Neural progenitor cell (in vitro differentiated cells): ENCODE measurements around the gene CREB3L4. TPM values are rescaled to one million over a fixed set of nuclear protein-coding genes. Genes with fewer than 3 reads are reported as not detected.

Experiments
- DNase-seq: peaks from one replicate; pipeline ENCODE4 v3.0.0-alpha.2; 2016; ENCODE audit warnings: low spot score
- H2AFZ ChIP-seq: fragments of 200-600 bp; sonication (generic); replicated peaks from 2 replicates; pipeline ENCODE4 v1.6.1; 2016; ENCODE audit warnings: antibody characterized with exemption
- H3F3A ChIP-seq: fragments of 200-600 bp; sonication (generic); 2 replicates; pipeline ENCODE4 v1.6.1; 2016; ENCODE audit warnings: antibody characterized with exemption, low read depth
- H3K27ac ChIP-seq: fragments of 200-600 bp; sonication (generic); 2 replicates; pipeline ENCODE4 v1.5.1; 2016; ENCODE audit warnings: mild to moderate bottlenecking
- H3K27me3 ChIP-seq: fragments of 200-600 bp; sonication (generic); 2 replicates; pipeline ENCODE4 v1.6.1; 2016; ENCODE audit warnings: mild to moderate bottlenecking, moderate library complexity
- H3K36me3 ChIP-seq: fragments of 200-600 bp; sonication (generic); 2 replicates; pipeline ENCODE4 v1.5.1; 2016
- H3K4me1 ChIP-seq: fragments of 200-600 bp; sonication (generic); 2 replicates; pipeline ENCODE4 v1.6.1; 2016; ENCODE audit warnings: mixed run types
- H3K4me2 ChIP-seq: fragments of 200-600 bp; sonication (generic); 2 replicates; pipeline ENCODE4 v1.6.1; 2016
- H3K4me3 ChIP-seq: fragments of 200-600 bp; sonication (generic); 2 replicates; pipeline ENCODE4 v1.5.1; 2016
- H3K79me2 ChIP-seq: fragments of 200-600 bp; sonication (generic); 2 replicates; pipeline ENCODE4 v1.6.1; 2016; ENCODE audit warnings: low read depth
- H3K9ac ChIP-seq: fragments of 200-600 bp; sonication (generic); 2 replicates; pipeline ENCODE4 v1.6.1; 2016
- H3K9me3 ChIP-seq: fragments of 200-600 bp; sonication (generic); 2 replicates; pipeline ENCODE4 v1.5.1; 2016; ENCODE audit warnings: low read depth
- H4K20me1 ChIP-seq: fragments of 200-600 bp; sonication (generic); 2 replicates; pipeline ENCODE4 v1.6.1; 2016; ENCODE audit warnings: low read depth
- H3K27ac Mint-ChIP-seq: 3 replicates; pipeline ENCODE4 v1.8.0; 2021; ENCODE audit warnings: mixed read lengths
- H3K27me3 Mint-ChIP-seq: 2 replicates; pipeline ENCODE4 v1.8.0; 2022; ENCODE audit warnings: low read depth, mild to moderate bottlenecking, inconsistent platforms, moderate library complexity, mixed read lengths; ENCODE audit not compliant: insufficient read depth
- H3K36me3 Mint-ChIP-seq: 3 replicates; pipeline ENCODE4 v1.8.0; 2021; ENCODE audit warnings: mixed read lengths
- H3K4me1 Mint-ChIP-seq: 3 replicates; pipeline ENCODE4 v1.8.0; 2021; ENCODE audit warnings: mixed read lengths
- H3K4me3 Mint-ChIP-seq: 3 replicates; pipeline ENCODE4 v1.8.0; 2021; ENCODE audit warnings: mild to moderate bottlenecking, moderate library complexity, mixed read lengths
- H3K9me3 Mint-ChIP-seq: 3 replicates; pipeline ENCODE4 v1.8.0; 2020; ENCODE audit warnings: mixed read lengths
- EZH2 ChIP-seq: fragments of 200-600 bp; sonication (generic); IDR thresholded peaks from 2 replicates; pipeline ENCODE4 v1.6.1; 2017; ENCODE audit warnings: antibody characterized with exemption, mild to moderate bottlenecking, moderate library complexity
- EZH2phosphoT487 ChIP-seq: fragments of 200-600 bp; sonication (generic); IDR thresholded peaks from 2 replicates; pipeline ENCODE4 v1.6.1; 2017; ENCODE audit warnings: antibody characterized with exemption
- total RNA-seq: library from RNA; depleted of rRNA; stranded (reverse); fragments of >200 nt; gene quantifications from 2 replicates; pipeline ENCODE4 v1.2.3, GENCODE V29; 2015; ENCODE audit warnings: low replicate concordance
- TF ChIP-seq, protein P1 (sequence below): fragments of 200-600 bp; sonication (generic); IDR thresholded peaks from 2 replicates; pipeline ENCODE4 v1.5.1; 2017; ENCODE audit warnings: antibody characterized with exemption, mild to moderate bottlenecking

The CREB3L4 gene
- total RNA-seq, 1 donor from 2014 or later: 33.8 TPM

DNA sequence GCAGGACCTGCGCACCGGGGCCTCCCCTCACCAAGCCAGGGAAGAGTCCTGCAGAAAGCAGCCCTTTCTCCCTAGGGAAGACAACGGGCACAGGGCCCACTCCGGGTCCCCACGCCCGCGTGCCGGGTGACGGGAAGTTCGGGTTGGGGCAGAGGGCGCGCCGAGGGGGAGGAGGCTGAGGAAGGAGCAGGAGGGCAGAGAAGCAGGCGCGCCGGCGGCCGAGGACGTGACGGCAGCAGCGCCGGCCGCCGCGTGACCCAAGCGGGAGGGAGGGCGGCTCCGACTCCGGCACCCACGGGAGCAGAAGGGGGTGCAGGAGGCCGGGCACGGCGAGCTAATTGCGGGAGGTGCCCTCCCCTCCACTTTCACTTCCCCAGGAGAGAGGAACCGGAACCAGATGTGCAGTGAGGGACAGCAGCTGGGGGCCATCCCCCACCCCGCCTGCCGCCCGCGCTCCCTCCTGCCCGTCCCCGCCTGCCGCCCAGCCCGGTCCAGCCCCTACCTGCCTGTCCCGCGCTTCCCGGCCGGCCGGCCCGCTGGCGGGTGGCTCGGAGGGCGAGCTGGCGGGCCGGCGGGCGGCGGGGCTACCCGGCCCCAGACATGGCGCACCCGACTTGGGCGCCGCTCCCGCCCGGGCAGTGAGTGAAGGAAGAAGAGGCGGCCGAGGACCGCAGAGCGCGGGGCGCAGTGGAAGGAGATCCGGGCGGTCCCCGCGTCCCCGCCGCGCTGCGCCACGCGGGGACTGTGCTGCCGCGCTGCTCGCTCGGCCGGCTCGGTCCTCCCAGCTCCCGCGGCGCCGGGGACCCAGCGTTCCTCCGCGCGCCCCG lies 21.7 kb upstream of the CREB3L4 start:
- TF ChIP-seq, protein P1, sequence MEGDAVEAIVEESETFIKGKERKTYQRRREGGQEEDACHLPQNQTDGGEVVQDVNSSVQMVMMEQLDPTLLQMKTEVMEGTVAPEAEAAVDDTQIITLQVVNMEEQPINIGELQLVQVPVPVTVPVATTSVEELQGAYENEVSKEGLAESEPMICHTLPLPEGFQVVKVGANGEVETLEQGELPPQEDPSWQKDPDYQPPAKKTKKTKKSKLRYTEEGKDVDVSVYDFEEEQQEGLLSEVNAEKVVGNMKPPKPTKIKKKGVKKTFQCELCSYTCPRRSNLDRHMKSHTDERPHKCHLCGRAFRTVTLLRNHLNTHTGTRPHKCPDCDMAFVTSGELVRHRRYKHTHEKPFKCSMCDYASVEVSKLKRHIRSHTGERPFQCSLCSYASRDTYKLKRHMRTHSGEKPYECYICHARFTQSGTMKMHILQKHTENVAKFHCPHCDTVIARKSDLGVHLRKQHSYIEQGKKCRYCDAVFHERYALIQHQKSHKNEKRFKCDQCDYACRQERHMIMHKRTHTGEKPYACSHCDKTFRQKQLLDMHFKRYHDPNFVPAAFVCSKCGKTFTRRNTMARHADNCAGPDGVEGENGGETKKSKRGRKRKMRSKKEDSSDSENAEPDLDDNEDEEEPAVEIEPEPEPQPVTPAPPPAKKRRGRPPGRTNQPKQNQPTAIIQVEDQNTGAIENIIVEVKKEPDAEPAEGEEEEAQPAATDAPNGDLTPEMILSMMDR: no peak
- no peak for TF ChIP-seq EZH2phosphoT487
- TF ChIP-seq EZH2: no peak
- H3K27me3 Mint-ChIP-seq: peaks cover 2% of the 10 kb centered on the region
- Histone ChIP-seq H3K79me2 (peaks cover 17% of the 10 kb centered on the region), H3K4me1 (peaks cover 5% of the 10 kb centered on the region), H3K4me3 (peak overlapping the region; percentile 73), H3K4me2 (peak overlapping the region; percentile 98), H3F3A (peaks cover 28% of the 10 kb centered on the region), H3K27ac (no peak overlapping the region), H3K27me3 (no peaks in the 10 kb centered on the region), H4K20me1 (peaks cover 18% of the 10 kb centered on the region), H3K36me3 (no peaks in the 10 kb centered on the region), H3K9me3 (no peaks in the 10 kb centered on the region), H3K9ac (no peak overlapping the region), H2AFZ (peak overlapping the region; percentile 89)
- no peak overlapping the region for H3K27ac Mint-ChIP-seq
- no peaks in the 10 kb centered on the region for H3K9me3 Mint-ChIP-seq
- DNase-seq: peak; percentile 57
- H3K36me3 Mint-ChIP-seq: peaks cover 19% of the 10 kb centered on the region
- H3K4me3 Mint-ChIP-seq: peak overlapping the region; percentile 90
- H3K4me1 Mint-ChIP-seq: peaks cover 19% of the 10 kb centered on the region

DNA sequence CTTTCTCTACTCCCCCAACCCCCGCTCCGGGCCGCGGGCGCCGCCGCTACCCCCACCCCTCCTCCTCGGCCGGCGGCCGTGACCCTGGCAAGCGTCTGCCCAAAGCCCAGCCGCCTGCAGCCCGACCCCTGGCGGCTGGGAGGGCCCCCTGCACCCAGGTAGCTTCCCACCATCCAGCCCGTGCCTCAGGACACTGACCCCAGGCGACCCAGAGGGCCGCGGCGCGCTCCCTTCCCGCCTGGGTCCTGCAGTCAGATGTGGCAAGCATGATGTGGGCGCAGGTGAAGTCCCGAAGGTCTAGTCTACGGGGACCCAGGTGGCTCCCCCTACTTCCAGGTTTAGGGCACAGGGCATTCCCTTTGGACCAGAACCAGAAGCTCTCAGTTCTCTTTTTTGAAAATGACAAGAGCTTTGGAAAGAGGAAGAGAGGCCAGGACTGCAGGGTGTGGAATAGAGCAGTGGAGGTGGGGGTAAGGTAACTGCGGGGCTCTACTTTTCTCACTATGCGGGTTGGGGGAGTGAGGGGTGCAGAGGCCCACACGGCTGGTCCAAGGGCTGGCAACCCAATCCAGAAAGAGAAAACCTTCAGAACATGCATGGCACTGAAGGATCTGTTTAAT lies 21.0 kb upstream of the CREB3L4 start, which contains the start of gene DENND4B:
TSS of gene DENND4B (minus strand) at position 97 of the 620 bp plus-strand sequence. CDS start 2,344 bp downstream, outside the sequence.
- peaks cover 18% of the 10 kb centered on the region for H4K20me1 ChIP-seq
- peaks cover 5% of the 10 kb centered on the region for H3K4me1 ChIP-seq
- H3K4me3 ChIP-seq: peak within 1 kb of the TSS; percentile 73
- Mint-ChIP-seq H3K27ac (no peak within 1 kb of the TSS), H3K27me3 (peaks cover 2% of the 10 kb centered on the region), H3K4me1 (peaks cover 19% of the 10 kb centered on the region), H3K36me3 (peaks cover 17% of the 10 kb centered on the region), H3K9me3 (no peaks in the 10 kb centered on the region), H3K4me3 (peak within 1 kb of the TSS; percentile 90)
- H3K27ac ChIP-seq: no peak within 1 kb of the TSS
- H3K27me3 ChIP-seq: no peaks in the 10 kb centered on the region
- H2AFZ ChIP-seq: peak within 1 kb of the TSS; percentile 89
- H3K79me2 ChIP-seq: peaks cover 17% of the 10 kb centered on the region
- peak within 1 kb of the TSS; percentile 98 for H3K4me2 ChIP-seq
- no peaks in the 10 kb centered on the region for H3K9me3 ChIP-seq
- peak; percentile 92 for DNase-seq
- no peaks in the 10 kb centered on the region for H3K36me3 ChIP-seq
- no peak for TF ChIP-seq EZH2phosphoT487
- TF ChIP-seq, protein P1: peak; percentile 87
- H3F3A ChIP-seq: peaks cover 28% of the 10 kb centered on the region
- no peak within 1 kb of the TSS for H3K9ac ChIP-seq

- TF ChIP-seq, protein P1: no peak
- TF ChIP-seq EZH2phosphoT487 (no peak), EZH2 (no peak)
- no peaks in the 10 kb centered on the region for H3K9me3 ChIP-seq
- Mint-ChIP-seq H3K36me3 (peaks cover 12% of the 10 kb centered on the region), H3K27ac (no peak overlapping the region), H3K4me3 (no peak overlapping the region), H3K9me3 (no peaks in the 10 kb centered on the region), H3K27me3 (no peaks in the 10 kb centered on the region), H3K4me1 (peaks cover 8% of the 10 kb centered on the region)
- H3K27ac ChIP-seq: no peak overlapping the region
- H2AFZ ChIP-seq: no peak overlapping the region
- H3K4me2 ChIP-seq: no peak overlapping the region
- peaks cover 6% of the 10 kb centered on the region for H3K4me1 ChIP-seq
- peaks cover 19% of the 10 kb centered on the region for H3F3A ChIP-seq
- H3K27me3 ChIP-seq: no peaks in the 10 kb centered on the region
- H3K9ac ChIP-seq: no peak overlapping the region
- H3K79me2 ChIP-seq: peaks cover 30% of the 10 kb centered on the region
- H3K4me3 ChIP-seq: no peak overlapping the region
- DNase-seq: no peak
- H4K20me1 ChIP-seq: peaks cover 44% of the 10 kb centered on the region
- H3K36me3 ChIP-seq: no peaks in the 10 kb centered on the region
Measured at GRCh38 chr1:153951183-153951582, 16.5 kb upstream of the CREB3L4 start.
